CD4-positive, alpha-beta memory T cell (primary cell): Measurements from ENCODE around the gene MB. TPM values are rescaled to one million over a fixed set of nuclear protein-coding genes. Genes with fewer than 3 reads are reported as not detected.
A peak's percentile ranks its signal among the peaks of the same experiment; 100 is the strongest.
"Not testable (repeated sequence)": the region's sequence is repeated elsewhere in the genome, so short reads cannot be mapped to it uniquely, and the experiment has no call there.

Source experiments
- CTCF ChIA-PET: fragments of 350-600 bp; sonication (Branson Sonifier 250); formaldehyde crosslinking; loops from one replicate; lab custom pipeline; 2021; ENCODE audit warnings: inconsistent platforms; ENCODE audit not compliant: partially characterized antibody; lab: Charles Lee
- POLR2A ChIA-PET: fragments of 350-600 bp; sonication (Branson Sonifier 250); formaldehyde crosslinking; loops from one replicate; lab custom pipeline; 2021; ENCODE audit not compliant: partially characterized antibody; lab: Charles Lee
- DNase-seq, 5 donors: peaks; one replicate each; pipeline versions ENCODE4 v3.0.0 to v3.0.0-alpha.2; 2020 to 2022; ENCODE audit warnings: mixed read lengths in 1 of 5
- H3K27ac ChIP-seq: one replicate; pipeline ENCODE4 v1.7.0; 2013; ENCODE audit warnings: low read depth, low read length
- H3K27me3 ChIP-seq: 2 replicates; pipeline ENCODE4 v1.7.0; 2013; ENCODE audit warnings: mild to moderate bottlenecking, low read length, moderate library complexity; ENCODE audit not compliant: insufficient read depth
- H3K36me3 ChIP-seq: 2 replicates; pipeline ENCODE4 v1.7.0; 2013; ENCODE audit warnings: mild to moderate bottlenecking, low read length, moderate library complexity; ENCODE audit not compliant: insufficient read depth
- H3K4me1 ChIP-seq: 2 replicates; pipeline ENCODE4 v1.7.0; 2013; ENCODE audit warnings: mild to moderate bottlenecking, low read length, moderate library complexity; ENCODE audit not compliant: insufficient read depth
- H3K4me3 ChIP-seq, 2 donors: one replicate each; pipeline ENCODE4 v1.7.0; 2013; ENCODE audit warnings: low read length in 2 of 2, mild to moderate bottlenecking in 1 of 2
- H3K9me3 ChIP-seq, 2 donors: one replicate each; pipeline ENCODE4 v1.7.0; 2013; ENCODE audit warnings: low read length in 2 of 2, control low read depth in 1 of 2; ENCODE audit not compliant: control insufficient read depth in 1 of 2
- H3K27ac Mint-ChIP-seq, 7 donors: one replicate each; pipeline ENCODE4 v1.8.0; 2020 to 2021; ENCODE audit warnings: mixed read lengths in 7 of 7, mild to moderate bottlenecking in 6 of 7, inconsistent platforms in 3 of 7, moderate library complexity in 3 of 7
- H3K27me3 Mint-ChIP-seq, 2 donors: one replicate each; pipeline ENCODE4 v1.8.0; 2020 to 2021; ENCODE audit warnings: mixed read lengths in 2 of 2
- H3K36me3 Mint-ChIP-seq, 2 donors: one replicate each; pipeline ENCODE4 v1.8.0; 2020 to 2021; ENCODE audit warnings: mixed read lengths in 2 of 2, inconsistent platforms in 1 of 2, mild to moderate bottlenecking in 1 of 2
- H3K4me1 Mint-ChIP-seq, 4 donors: one replicate each; pipeline ENCODE4 v1.8.0; 2020 to 2021; ENCODE audit warnings: mixed read lengths in 4 of 4, mild to moderate bottlenecking in 1 of 4
- H3K4me3 Mint-ChIP-seq, 8 donors: one replicate each; pipeline ENCODE4 v1.8.0; 2020 to 2021; ENCODE audit warnings: mixed read lengths in 8 of 8, mild to moderate bottlenecking in 7 of 8, moderate library complexity in 6 of 8, inconsistent platforms in 3 of 8
- H3K9me3 Mint-ChIP-seq, 8 donors: one replicate each; pipeline ENCODE4 v1.8.0; 2020 to 2021; ENCODE audit warnings: mixed read lengths in 8 of 8, mild to moderate bottlenecking in 5 of 8, inconsistent platforms in 3 of 8, moderate library complexity in 1 of 8
- intact Hi-C: fragments of 100-400 bp; cut with micrococcal nuclease; formaldehyde crosslinking; loops from one replicate; pipeline ENCODE4 v1.15.1; 2023
- polyA plus RNA-seq, 2 donors: library from polyadenylated mRNA; unstranded; fragments of 300-500 nt; fragmentation: Illumina TruSeq; gene quantifications; one replicate each; pipeline ENCODE4 v1.2.3, GENCODE V29; 2021
- total RNA-seq, 2 experiments: library from RNA; stranded (reverse); gene quantifications; one replicate each; pipeline ENCODE4 v1.2.3, GENCODE V29; 2021

The MB gene
- total and polyA plus RNA-seq, 4 experiments from 2014 or later: not detected

DNA sequence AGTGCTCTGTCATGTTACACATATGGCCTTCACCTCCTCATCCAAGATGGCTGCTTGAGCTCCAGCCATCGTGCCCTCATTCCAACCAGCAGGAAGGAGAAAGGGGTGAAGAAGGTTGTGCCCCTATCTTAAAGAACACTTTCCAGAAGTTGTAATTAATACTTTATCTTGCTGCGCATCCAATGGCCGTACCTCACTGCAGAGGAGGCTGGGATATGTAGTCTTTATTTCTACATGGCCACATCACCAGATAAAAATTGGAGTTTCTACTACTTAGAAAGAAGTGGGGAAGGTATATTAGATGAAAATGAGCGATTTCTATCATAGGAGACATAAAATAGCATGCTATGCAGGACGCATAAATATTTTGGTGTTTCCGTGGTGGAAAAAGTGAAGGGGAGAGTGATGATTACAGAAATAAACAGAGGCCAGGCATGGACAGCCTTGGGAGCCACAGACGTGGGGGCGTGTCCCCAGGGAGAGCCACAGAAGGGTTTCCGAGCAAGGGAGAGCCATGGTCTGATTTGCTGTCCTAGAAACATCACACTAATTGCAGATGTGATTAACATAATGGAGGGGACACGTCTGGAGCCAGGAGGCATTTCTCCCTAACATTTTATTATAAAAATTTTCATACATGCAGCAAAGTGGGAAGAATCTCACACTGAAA is 8.8 kb upstream of the MB start:
- H3K36me3 Mint-ChIP-seq: no peaks in the 10 kb centered on the region
- H3K27ac Mint-ChIP-seq: peak overlapping the region in 1 of 7 donors; percentile 40
- peak overlapping the region in 1 of 8 donors; percentile 6 for H3K4me3 Mint-ChIP-seq
- H3K27me3 Mint-ChIP-seq: peaks cover 0 to 2% of the 10 kb centered on the region in 2 donors
- no peaks in the 10 kb centered on the region for H3K9me3 Mint-ChIP-seq
- H3K4me3 ChIP-seq: no peak overlapping the region
- H3K27me3 ChIP-seq: no peaks in the 10 kb centered on the region
- peaks cover 16% of the 10 kb centered on the region for H3K4me1 ChIP-seq
- intact Hi-C loops: loop anchor here (5.0 kb wide), 1 partner anchor 441 kb away; no protein-coding TSS in a partner anchor
- no peak overlapping the region for H3K27ac ChIP-seq
- H3K4me1 Mint-ChIP-seq: peaks cover 10 to 23% (median 18%) of the 10 kb centered on the region in 4 donors
- no peaks in the 10 kb centered on the region for H3K9me3 ChIP-seq
- POLR2A ChIA-PET: no interaction called here
- DNase-seq: no peak
- H3K36me3 ChIP-seq: no peaks in the 10 kb centered on the region
- CTCF ChIA-PET: interaction anchor here (0.7 to 3.5 kb wide), 6 partner anchors 14 to 440 kb away, joined by 3 to 12 read pairs (median 6); no protein-coding TSS in a partner anchor

- no peaks in the 10 kb centered on the region for H3K36me3 ChIP-seq
- ChIA-PET CTCF (interaction anchor here (1.2 to 3.5 kb wide), 3 partner anchors 39 to 293 kb away, joined by 3 to 12 read pairs (median 3); no protein-coding TSS in a partner anchor), POLR2A (no interaction called here)
- H3K9me3 ChIP-seq: no peaks in the 10 kb centered on the region
- peaks cover 0 to 2% of the 10 kb centered on the region in 2 donors for H3K27me3 Mint-ChIP-seq
- H3K9me3 Mint-ChIP-seq: no peaks in the 10 kb centered on the region
- peaks cover 11% of the 10 kb centered on the region for H3K4me1 ChIP-seq
- H3K27ac ChIP-seq: no peak overlapping the region
- H3K27ac Mint-ChIP-seq: no peak overlapping the region
- peaks cover 7 to 19% (median 14%) of the 10 kb centered on the region in 4 donors for H3K4me1 Mint-ChIP-seq
- no peaks in the 10 kb centered on the region for H3K36me3 Mint-ChIP-seq
- no peaks in the 10 kb centered on the region for H3K27me3 ChIP-seq
- no peak for DNase-seq
- H3K4me3 Mint-ChIP-seq: no peak overlapping the region
- intact Hi-C loops: no loop called here
- H3K4me3 ChIP-seq: no peak overlapping the region
Observed at GRCh38 chr22:35624547-35624946, 7.4 kb upstream of the MB start.

DNA sequence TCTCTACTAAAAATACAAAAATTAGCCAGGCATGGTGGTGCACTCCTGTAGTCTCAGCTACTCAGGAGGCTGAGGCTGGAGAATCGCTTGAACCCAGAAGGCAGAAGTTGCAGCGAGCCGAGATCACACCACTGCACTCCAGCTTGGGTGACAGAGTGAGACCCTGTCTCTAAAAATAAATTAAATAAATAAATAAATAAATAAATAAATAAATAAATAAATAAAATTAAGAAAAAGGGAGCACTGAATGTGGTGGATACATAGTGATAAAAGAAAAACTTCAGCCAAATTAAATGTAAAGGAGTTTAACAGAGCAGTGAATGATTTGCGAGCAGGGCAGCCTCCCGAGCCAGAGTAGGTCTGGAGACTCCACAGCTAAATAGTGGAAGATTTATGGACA is 6.8 kb upstream of the MB start:
- H3K36me3 ChIP-seq, H3K27me3 Mint-ChIP-seq, H3K27me3 ChIP-seq, H3K4me3 Mint-ChIP-seq, H3K27ac ChIP-seq, H3K4me3 ChIP-seq, H3K36me3 Mint-ChIP-seq, H3K9me3 Mint-ChIP-seq, H3K9me3 ChIP-seq, DNase-seq, POLR2A ChIA-PET, H3K27ac Mint-ChIP-seq: not testable (repeated sequence)
- H3K4me1 Mint-ChIP-seq: peaks cover 7 to 15% (median 12%) of the 10 kb centered on the region in 4 donors
- peaks cover 10% of the 10 kb centered on the region for H3K4me1 ChIP-seq
- intact Hi-C loops: loop anchor here (1.0 kb wide), 1 partner anchor 500 kb away; no protein-coding TSS in a partner anchor
- CTCF ChIA-PET: interaction anchor here (1.2 kb wide), 1 partner anchor 293 kb away, joined by 3 read pairs; no protein-coding TSS in a partner anchor

GRCh38 chr22:35622191-35622913 is 5.2 kb upstream of the MB start:
- POLR2A ChIA-PET: interaction anchor here (0.5 kb wide), 1 partner anchor 906 kb away, joined by 3 read pairs; no protein-coding TSS in a partner anchor
- H3K4me3 Mint-ChIP-seq: no peak overlapping the region
- Histone ChIP-seq H3K4me1 (peaks cover 6% of the 10 kb centered on the region), H3K4me3 (no peak overlapping the region), H3K36me3 (no peaks in the 10 kb centered on the region), H3K27me3 (no peaks in the 10 kb centered on the region), H3K27ac (no peak overlapping the region), H3K9me3 (no peaks in the 10 kb centered on the region)
- H3K9me3 Mint-ChIP-seq: no peaks in the 10 kb centered on the region
- H3K4me1 Mint-ChIP-seq: peaks cover 5 to 10% (median 6%) of the 10 kb centered on the region in 4 donors
- peaks cover 0 to 2% of the 10 kb centered on the region in 2 donors for H3K27me3 Mint-ChIP-seq
- DNase-seq: no peak
- H3K36me3 Mint-ChIP-seq: no peaks in the 10 kb centered on the region
- CTCF ChIA-PET: interaction anchor here (3.4 kb wide), 1 partner anchor 271 kb away, joined by 16 read pairs; no protein-coding TSS in a partner anchor
- intact Hi-C loops: no loop called here
- H3K27ac Mint-ChIP-seq: no peak overlapping the region

- H3K27ac Mint-ChIP-seq: no peak overlapping the region
- Histone ChIP-seq H3K27ac (no peak overlapping the region), H3K36me3 (no peaks in the 10 kb centered on the region), H3K4me3 (no peak overlapping the region), H3K9me3 (no peaks in the 10 kb centered on the region), H3K27me3 (no peaks in the 10 kb centered on the region), H3K4me1 (peaks cover 1% of the 10 kb centered on the region)
- H3K9me3 Mint-ChIP-seq: no peaks in the 10 kb centered on the region
- H3K27me3 Mint-ChIP-seq: peaks cover 0 to 2% of the 10 kb centered on the region in 2 donors
- intact Hi-C loops: no loop called here
- POLR2A ChIA-PET: interaction anchor here (1.1 kb wide), 1 partner anchor 322 kb away, joined by 3 read pairs; the partner anchor contains the start of gene TOM1
- DNase-seq: no peak
- peaks cover 0 to 7% (median 4%) of the 10 kb centered on the region in 4 donors for H3K4me1 Mint-ChIP-seq
- no peaks in the 10 kb centered on the region for H3K36me3 Mint-ChIP-seq
- CTCF ChIA-PET: interaction anchor here (0.6 to 3.4 kb wide), 3 partner anchors 9 to 271 kb away, joined by 4 to 16 read pairs (median 4); no protein-coding TSS in a partner anchor
- H3K4me3 Mint-ChIP-seq: no peak overlapping the region
Observed at GRCh38 chr22:35621451-35621850, 4.3 kb upstream of the MB start.

GRCh38 chr22:35620624-35621251 is 3.6 kb upstream of the MB start:
- Mint-ChIP-seq H3K4me1 (peaks cover 0 to 14% (median 7%) of the 10 kb centered on the region in 4 donors), H3K36me3 (no peaks in the 10 kb centered on the region), H3K27ac (no peak overlapping the region), H3K4me3 (no peak overlapping the region), H3K27me3 (peaks cover 0 to 2% of the 10 kb centered on the region in 2 donors), H3K9me3 (no peaks in the 10 kb centered on the region)
- Histone ChIP-seq H3K4me1 (peaks cover 8% of the 10 kb centered on the region), H3K27me3 (no peaks in the 10 kb centered on the region), H3K27ac (no peak overlapping the region), H3K36me3 (no peaks in the 10 kb centered on the region), H3K9me3 (no peaks in the 10 kb centered on the region), H3K4me3 (no peak overlapping the region)
- no peak for DNase-seq
- CTCF ChIA-PET: interaction anchor here (0.6 to 3.4 kb wide), 3 partner anchors 8 to 296 kb away, joined by 3 to 16 read pairs (median 4); no protein-coding TSS in a partner anchor
- POLR2A ChIA-PET: interaction anchor here (1.1 kb wide), 1 partner anchor 321 kb away, joined by 3 read pairs; the partner anchor contains the start of gene TOM1
- intact Hi-C loops: no loop called here
